Neural cell (in vitro differentiated cells): ENCODE measurements around the gene CBLIF. TPM values are rescaled to one million over a fixed set of nuclear protein-coding genes. Genes with fewer than 3 reads are reported as not detected.

ENCODE experiments used
- H2AFZ ChIP-seq: fragments of 200-600, 300-800 bp; sonication (generic), shearing (Covaris generic); 2 replicates; pipeline ENCODE4 v1.6.0; 2014; ENCODE audit warnings: low read depth, mild to moderate bottlenecking, antibody characterized with exemption, low read length, moderate library complexity
- H3F3A ChIP-seq: fragments of 200-600 bp; shearing (Covaris generic); 2 replicates; pipeline ENCODE4 v1.6.1; 2016; ENCODE audit warnings: mild to moderate bottlenecking, moderate library complexity, mixed read lengths, antibody characterized with exemption, low read length; ENCODE audit not compliant: insufficient read depth, poor library complexity, severe bottlenecking
- H3K27ac ChIP-seq: fragments of 200-600, 300-800 bp; sonication (generic), shearing (Covaris generic); 2 replicates; pipeline ENCODE4 v1.5.1; 2014; ENCODE audit warnings: mild to moderate bottlenecking, low read length, moderate library complexity
- H3K27me3 ChIP-seq: fragments of 300-800, 200-600 bp; sonication (generic), shearing (Covaris generic); 2 replicates; pipeline ENCODE4 v1.6.0; 2014; ENCODE audit warnings: mild to moderate bottlenecking, low read depth, low read length, moderate library complexity; ENCODE audit not compliant: insufficient read depth
- H3K36me3 ChIP-seq: fragments of 300-800, 200-600 bp; sonication (generic), shearing (Covaris generic); 2 replicates; pipeline ENCODE4 v1.5.1; 2014; ENCODE audit warnings: mild to moderate bottlenecking, antibody characterized with exemption, low read length, moderate library complexity; ENCODE audit not compliant: insufficient read depth
- H3K4me2 ChIP-seq: fragments of 300-800, 200-600 bp; sonication (generic), shearing (Covaris generic); 2 replicates; pipeline ENCODE4 v1.6.0; 2014; ENCODE audit warnings: mild to moderate bottlenecking, low read length
- H3K4me3 ChIP-seq: fragments of 300-800, 200-600 bp; sonication (generic), shearing (Covaris generic); 2 replicates; pipeline ENCODE4 v1.5.1; 2014; ENCODE audit warnings: mild to moderate bottlenecking, low read length, moderate library complexity
- H3K79me2 ChIP-seq: fragments of 200-600 bp; shearing (Covaris generic); replicated peaks from 2 replicates; pipeline ENCODE4 v1.6.0; 2014; ENCODE audit warnings: mild to moderate bottlenecking, low read length, moderate library complexity; ENCODE audit not compliant: insufficient read depth
- H3K9ac ChIP-seq: fragments of 300-800, 200-600 bp; sonication (generic), shearing (Covaris generic); 2 replicates; pipeline ENCODE4 v1.6.1; 2016; ENCODE audit warnings: mild to moderate bottlenecking, low read length, mixed read lengths
- H3K9me2 ChIP-seq: fragments of 200-600 bp; shearing (Covaris generic); 2 replicates; pipeline ENCODE4 v1.6.1; 2016; ENCODE audit warnings: mild to moderate bottlenecking, low read length, mixed read lengths; ENCODE audit not compliant: insufficient read depth
- H3K9me3 ChIP-seq: fragments of 200-600, 300-800 bp; sonication (generic), shearing (Covaris generic); 2 replicates; pipeline ENCODE4 v1.6.1; 2016; ENCODE audit warnings: mild to moderate bottlenecking, mixed run types, low read length, moderate library complexity, mixed read lengths
- H4K20me1 ChIP-seq: fragments of 200-600 bp; shearing (Covaris generic); 2 replicates; pipeline ENCODE4 v1.6.1; 2016; ENCODE audit warnings: mild to moderate bottlenecking, mixed run types; ENCODE audit not compliant: insufficient read depth
- EP300 ChIP-seq: fragments of 450-650 bp; conservative IDR thresholded peaks from 2 replicates; pipeline ENCODE4 v1.6.1; 2014; ENCODE audit warnings: antibody characterized with exemption, mild to moderate bottlenecking, moderate library complexity; ENCODE audit not compliant: poor library complexity, severe bottlenecking
- EZH2 ChIP-seq: fragments of 200-600, 300-800 bp; shearing (Covaris generic), sonication (generic); IDR thresholded peaks from 2 replicates; pipeline ENCODE4 v1.6.1; 2014; ENCODE audit warnings: antibody characterized with exemption, low read length, borderline replicate concordance, mild to moderate bottlenecking; ENCODE audit not compliant: insufficient read depth, poor library complexity, severe bottlenecking
- MXI1 ChIP-seq: fragments of 450-650 bp; conservative IDR thresholded peaks from 2 replicates; pipeline ENCODE4 v1.6.1; 2014; ENCODE audit warnings: antibody characterized with exemption, mild to moderate bottlenecking; ENCODE audit not compliant: poor library complexity, severe bottlenecking
- POLR2AphosphoS5 ChIP-seq: IDR thresholded peaks from 2 replicates; pipeline ENCODE4 v1.6.1; 2012
- RAD21 ChIP-seq: fragments of 450-650 bp; conservative IDR thresholded peaks from 2 replicates; pipeline ENCODE4 v1.6.1; 2014; ENCODE audit warnings: antibody characterized with exemption, mild to moderate bottlenecking, moderate library complexity
- REST ChIP-seq: IDR thresholded peaks from 2 replicates; pipeline ENCODE4 v1.6.1; 2012; ENCODE audit warnings: borderline replicate concordance
- SMC3 ChIP-seq: fragments of 450-650 bp; conservative IDR thresholded peaks from 2 replicates; pipeline ENCODE4 v1.6.1; 2014; ENCODE audit warnings: antibody characterized with exemption, mild to moderate bottlenecking, moderate library complexity; ENCODE audit not compliant: poor library complexity
- TAF1 ChIP-seq: IDR thresholded peaks from 2 replicates; pipeline ENCODE4 v1.6.1; 2012; ENCODE audit warnings: low read depth
- polyA plus RNA-seq: library from polyadenylated mRNA; depleted of rRNA; stranded (reverse); fragments of >200 nt; gene quantifications from 2 replicates; pipeline ENCODE4 v1.2.3, GENCODE V29; 2014
- TF ChIP-seq, protein P1 (sequence below): fragments of 450-650 bp; IDR thresholded peaks from 2 replicates; pipeline ENCODE4 v1.5.1; 2014; ENCODE audit warnings: antibody characterized with exemption, mild to moderate bottlenecking, moderate library complexity; ENCODE audit not compliant: poor library complexity, severe bottlenecking

CBLIF gene
- polyA plus RNA-seq, 1 donor from 2014 or later = not detected

GRCh38 chr11:59833602-59834001, 11.7 kb downstream of the CBLIF start:
- no peaks in the 10 kb centered on the region for H3F3A ChIP-seq
- no peak overlapping the region for H3K4me2 ChIP-seq
- no peaks in the 10 kb centered on the region for H4K20me1 ChIP-seq
- no peaks in the 10 kb centered on the region for H3K79me2 ChIP-seq
- no peak for TF ChIP-seq MXI1
- H3K36me3 ChIP-seq = no peaks in the 10 kb centered on the region
- no peak overlapping the region for H2AFZ ChIP-seq
- no peaks in the 10 kb centered on the region for H3K9me2 ChIP-seq
- H3K27me3 ChIP-seq = no peaks in the 10 kb centered on the region
- H3K27ac ChIP-seq = no peak overlapping the region
- no peak overlapping the region for H3K4me3 ChIP-seq
- no peak overlapping the region for H3K9ac ChIP-seq
- H3K9me3 ChIP-seq = no peaks in the 10 kb centered on the region

DNA sequence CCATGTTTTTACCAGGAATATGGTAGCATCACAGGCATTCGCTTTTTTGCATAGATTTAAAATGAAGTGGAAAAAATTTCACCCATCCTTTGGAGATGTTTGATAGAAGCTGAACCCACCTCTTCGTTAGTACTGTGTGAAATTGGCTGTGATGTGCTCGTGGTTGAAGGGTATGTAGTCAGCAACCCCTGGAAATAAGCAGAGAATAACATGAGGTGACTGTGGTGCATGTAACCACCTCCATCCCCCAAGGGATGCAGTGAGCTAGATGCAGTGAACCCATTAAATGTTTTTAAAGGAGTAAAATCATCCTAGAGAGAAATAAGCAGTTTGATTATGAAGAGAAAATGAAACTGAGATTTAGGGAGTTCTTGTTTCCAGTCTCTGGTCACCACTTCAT, 15.9 kb downstream of the CBLIF start:
- no peaks in the 10 kb centered on the region for H3K36me3 ChIP-seq
- no peaks in the 10 kb centered on the region for H3K79me2 ChIP-seq
- H3K4me3 ChIP-seq = no peak overlapping the region
- H3F3A ChIP-seq = no peaks in the 10 kb centered on the region
- H4K20me1 ChIP-seq = no peaks in the 10 kb centered on the region
- H3K9ac ChIP-seq = no peak overlapping the region
- no peak overlapping the region for H3K27ac ChIP-seq
- no peaks in the 10 kb centered on the region for H3K27me3 ChIP-seq
- no peak overlapping the region for H2AFZ ChIP-seq
- no peaks in the 10 kb centered on the region for H3K9me3 ChIP-seq
- no peak overlapping the region for H3K4me2 ChIP-seq
- H3K9me2 ChIP-seq = no peaks in the 10 kb centered on the region
- TF ChIP-seq SMC3 (no peak), EZH2 (no peak), TAF1 (no peak), REST (no peak), EP300 (no peak), POLR2AphosphoS5 (no peak), RAD21 (no peak), MXI1 (no peak)
- TF ChIP-seq, protein P1, sequence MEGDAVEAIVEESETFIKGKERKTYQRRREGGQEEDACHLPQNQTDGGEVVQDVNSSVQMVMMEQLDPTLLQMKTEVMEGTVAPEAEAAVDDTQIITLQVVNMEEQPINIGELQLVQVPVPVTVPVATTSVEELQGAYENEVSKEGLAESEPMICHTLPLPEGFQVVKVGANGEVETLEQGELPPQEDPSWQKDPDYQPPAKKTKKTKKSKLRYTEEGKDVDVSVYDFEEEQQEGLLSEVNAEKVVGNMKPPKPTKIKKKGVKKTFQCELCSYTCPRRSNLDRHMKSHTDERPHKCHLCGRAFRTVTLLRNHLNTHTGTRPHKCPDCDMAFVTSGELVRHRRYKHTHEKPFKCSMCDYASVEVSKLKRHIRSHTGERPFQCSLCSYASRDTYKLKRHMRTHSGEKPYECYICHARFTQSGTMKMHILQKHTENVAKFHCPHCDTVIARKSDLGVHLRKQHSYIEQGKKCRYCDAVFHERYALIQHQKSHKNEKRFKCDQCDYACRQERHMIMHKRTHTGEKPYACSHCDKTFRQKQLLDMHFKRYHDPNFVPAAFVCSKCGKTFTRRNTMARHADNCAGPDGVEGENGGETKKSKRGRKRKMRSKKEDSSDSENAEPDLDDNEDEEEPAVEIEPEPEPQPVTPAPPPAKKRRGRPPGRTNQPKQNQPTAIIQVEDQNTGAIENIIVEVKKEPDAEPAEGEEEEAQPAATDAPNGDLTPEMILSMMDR = no peak

GRCh38 chr11:59822989-59823566, 22.2 kb downstream of the CBLIF start:
- H3K27ac ChIP-seq = no peak overlapping the region
- no peaks in the 10 kb centered on the region for H3K79me2 ChIP-seq
- H3K9me2 ChIP-seq = no peaks in the 10 kb centered on the region
- H3K27me3 ChIP-seq = no peaks in the 10 kb centered on the region
- H3K9ac ChIP-seq = no peak overlapping the region
- no peaks in the 10 kb centered on the region for H3F3A ChIP-seq
- H3K9me3 ChIP-seq = no peaks in the 10 kb centered on the region
- no peak overlapping the region for H3K4me2 ChIP-seq
- no peak overlapping the region for H3K4me3 ChIP-seq
- TF ChIP-seq RAD21 (peak; percentile 81), SMC3 (peak; percentile 81), EP300 (no peak)
- TF ChIP-seq, protein P1 = peak; percentile 77
- no peaks in the 10 kb centered on the region for H3K36me3 ChIP-seq
- H2AFZ ChIP-seq = no peak overlapping the region
- H4K20me1 ChIP-seq = no peaks in the 10 kb centered on the region
